MV-4-11 (cell line): Measurements from ENCODE around the gene FGD5.

Experiments
- DNase-seq: peaks from one replicate; lab custom pipeline; 2025; lab: John Stamatoyannopoulos, UW

The FGD5 gene

DNA sequence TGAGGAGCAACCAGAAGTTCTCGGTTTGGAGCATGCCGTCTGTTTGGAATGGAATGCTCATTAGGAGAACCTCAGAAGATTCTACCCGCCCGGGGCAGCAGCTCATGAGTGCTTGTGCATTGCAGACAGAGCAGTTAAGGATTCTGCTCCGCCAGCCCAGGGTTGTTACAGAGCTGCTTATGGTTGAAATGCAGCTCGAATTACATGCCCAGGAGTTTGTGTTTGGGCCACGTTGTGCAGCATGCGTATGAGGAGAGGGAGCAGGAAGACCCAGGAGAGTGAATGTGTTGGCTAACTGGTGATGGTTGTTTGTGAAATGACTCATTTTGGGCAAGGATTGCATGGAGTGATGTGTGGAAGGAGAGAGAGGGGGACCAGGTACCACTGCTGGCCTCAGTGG is 9.0 kb downstream of the FGD5 start:
- no peak for DNase-seq

- DNase-seq = no peak
These were observed 11.0 kb downstream of the FGD5 start for GRCh38 chr3:14829811-14830210.

DNA sequence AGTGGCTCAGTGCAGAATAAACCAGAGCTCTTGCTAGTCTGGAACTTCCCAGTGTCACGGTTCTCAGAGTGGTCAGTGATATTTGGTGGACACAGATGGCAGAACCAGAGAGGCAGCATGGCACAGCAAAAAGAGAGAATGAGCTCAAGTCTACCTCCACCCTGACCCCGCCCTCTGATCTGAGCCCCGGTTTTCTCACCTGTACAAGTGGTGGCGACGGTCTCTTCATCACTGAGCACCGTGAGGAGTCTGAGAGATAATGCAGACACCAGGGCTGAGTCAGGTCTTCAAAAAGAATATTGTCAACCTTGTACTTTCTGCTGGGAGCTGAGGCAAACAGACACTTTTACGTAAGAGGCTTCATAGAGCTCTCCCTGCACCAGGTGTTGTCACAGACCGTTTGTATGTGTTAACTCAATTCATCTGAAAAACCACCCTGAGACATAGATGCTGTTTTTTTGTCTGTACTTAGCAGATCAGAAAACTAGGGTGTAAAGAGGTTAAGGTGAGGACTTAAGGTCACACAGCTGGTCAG is 13.2 kb downstream of the FGD5 start:
- no peak for DNase-seq

GRCh38 chr3:14832975-14833722 is 14.4 kb downstream of the FGD5 start:
- no peak for DNase-seq

DNA sequence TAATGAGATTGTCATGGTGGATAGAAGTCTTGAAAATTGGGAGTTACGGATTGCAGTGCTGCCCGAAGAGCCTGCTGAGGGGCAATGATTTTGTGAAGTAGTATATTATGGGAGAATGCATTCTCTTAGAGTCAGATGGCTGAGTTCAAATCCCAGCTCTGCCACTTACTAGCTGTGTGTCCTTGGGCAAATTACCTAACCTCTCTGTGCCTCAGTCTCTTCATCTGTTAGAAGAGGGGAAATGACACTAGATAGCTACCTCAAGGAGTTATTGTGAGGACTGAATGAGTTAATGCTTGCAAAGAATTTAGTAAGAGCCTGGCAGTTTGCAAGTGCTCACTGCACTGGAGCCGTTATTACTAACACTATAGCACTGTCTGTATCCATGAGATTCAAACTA is 15.4 kb downstream of the FGD5 start:
- DNase-seq = no peak

- DNase-seq = no peak
These were observed 16.2 kb downstream of the FGD5 start for GRCh38 chr3:14834807-14835466.

- DNase-seq = no peak
These were observed 17.3 kb downstream of the FGD5 start for GRCh38 chr3:14836049-14836468.

DNA sequence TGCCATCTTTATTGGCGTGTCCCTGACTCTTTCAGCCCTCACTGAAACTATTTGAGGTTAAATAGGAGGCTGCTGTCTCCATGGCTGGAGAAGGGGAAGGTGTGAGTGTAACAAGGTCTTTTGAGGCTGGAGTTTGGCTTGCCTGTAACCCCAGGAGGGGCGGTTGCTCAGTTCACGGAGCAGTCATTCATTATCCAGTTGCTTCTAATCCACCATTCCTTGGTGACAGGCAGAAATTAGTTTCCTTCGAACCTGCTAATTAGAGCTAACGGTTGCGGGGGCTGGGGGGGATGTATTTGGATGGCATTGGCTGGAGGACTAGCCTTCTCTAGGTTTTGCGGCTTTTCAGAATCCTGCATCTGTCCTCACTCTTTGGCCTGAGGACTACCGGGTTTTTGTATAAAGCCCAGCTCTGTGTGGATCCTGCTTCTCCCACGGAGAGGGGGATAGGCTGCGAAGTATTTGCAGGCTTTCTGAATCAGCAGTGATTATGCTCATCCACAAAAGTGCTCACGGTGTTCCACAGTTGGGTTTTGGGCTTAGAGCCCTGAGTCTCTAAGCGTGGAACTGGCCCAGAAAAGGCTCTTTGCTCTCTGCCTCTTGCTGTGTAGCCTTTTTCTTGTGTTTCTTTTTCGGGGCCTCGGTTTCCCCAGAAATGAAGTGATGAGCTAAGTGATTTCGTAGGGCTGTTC is 18.6 kb downstream of the FGD5 start:
- no peak for DNase-seq

DNA sequence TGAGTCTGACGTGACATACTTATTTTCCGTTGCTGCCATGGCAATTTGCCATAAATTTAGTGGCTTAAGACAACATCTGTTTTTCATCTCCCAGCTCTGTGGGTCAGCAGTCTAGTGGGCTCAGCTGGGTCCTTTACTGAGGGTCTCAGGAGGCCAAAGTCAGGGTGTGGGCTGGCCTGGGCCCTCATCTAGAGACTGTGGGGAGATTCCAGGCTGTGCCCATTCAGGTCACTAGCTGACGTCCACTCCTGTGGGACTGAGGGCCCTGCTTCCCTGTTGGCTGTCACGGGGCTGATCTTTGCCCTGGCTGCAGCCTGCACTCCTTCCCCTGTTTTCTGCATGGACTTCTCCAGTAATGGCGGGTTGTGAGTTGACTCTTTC is 19.1 kb downstream of the FGD5 start:
- no peak for DNase-seq

- DNase-seq = no peak
These were observed 20.5 kb downstream of the FGD5 start for GRCh38 chr3:14839236-14839635.

- no peak for DNase-seq
These were observed 23.1 kb downstream of the FGD5 start for GRCh38 chr3:14841836-14842235.

GRCh38 chr3:14842277-14842676 is 23.5 kb downstream of the FGD5 start:
- no peak for DNase-seq

- DNase-seq = no peak
These were observed 24.6 kb downstream of the FGD5 start for GRCh38 chr3:14843321-14843720.

GRCh38 chr3:14844386-14845170 is 25.8 kb downstream of the FGD5 start:
- DNase-seq = no peak

DNA sequence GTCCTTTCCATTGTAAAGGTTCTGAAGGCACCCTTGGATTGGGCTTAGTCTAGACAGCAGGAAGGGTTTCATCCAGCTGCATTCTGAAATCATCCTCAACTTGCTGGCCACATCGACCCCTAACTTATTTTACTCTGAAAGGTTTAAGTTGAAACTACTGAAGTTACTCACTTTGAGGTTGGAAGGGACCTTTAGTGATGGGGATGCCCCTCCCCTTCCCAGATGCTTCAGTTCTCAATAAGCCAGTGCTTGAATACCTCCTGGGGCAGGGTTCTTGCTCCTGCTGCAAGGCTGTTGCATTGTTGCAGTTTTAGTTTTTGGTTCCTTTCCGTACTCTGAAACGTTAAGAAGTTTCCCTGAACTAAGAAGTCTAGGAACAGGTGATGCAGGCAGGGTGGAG is 26.4 kb downstream of the FGD5 start:
- DNase-seq = no peak

DNA sequence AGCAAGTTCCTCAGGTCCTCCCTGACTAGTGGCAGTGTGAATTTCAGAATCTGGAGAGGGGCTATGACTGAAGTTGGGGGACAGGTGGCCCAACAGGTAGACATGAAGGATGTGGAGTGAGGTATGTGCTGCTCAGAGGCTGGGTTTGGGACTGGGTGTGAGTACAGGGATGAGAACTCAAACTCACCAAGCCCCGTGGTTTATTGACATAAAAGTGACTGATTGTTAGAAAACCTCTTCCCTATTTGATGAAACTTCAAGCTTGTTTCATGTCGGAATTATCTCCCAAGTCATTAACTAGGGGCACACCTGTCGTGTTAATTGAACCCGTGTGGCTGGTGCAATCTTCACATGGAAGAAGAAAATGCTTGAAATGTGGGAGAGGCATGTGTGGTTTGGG is 27.1 kb downstream of the FGD5 start:
- no peak for DNase-seq

- no peak for DNase-seq
These were observed 27.6 kb downstream of the FGD5 start for GRCh38 chr3:14846226-14846880.

- no peak for DNase-seq
These were observed 29.1 kb downstream of the FGD5 start for GRCh38 chr3:14847613-14848541.

DNA sequence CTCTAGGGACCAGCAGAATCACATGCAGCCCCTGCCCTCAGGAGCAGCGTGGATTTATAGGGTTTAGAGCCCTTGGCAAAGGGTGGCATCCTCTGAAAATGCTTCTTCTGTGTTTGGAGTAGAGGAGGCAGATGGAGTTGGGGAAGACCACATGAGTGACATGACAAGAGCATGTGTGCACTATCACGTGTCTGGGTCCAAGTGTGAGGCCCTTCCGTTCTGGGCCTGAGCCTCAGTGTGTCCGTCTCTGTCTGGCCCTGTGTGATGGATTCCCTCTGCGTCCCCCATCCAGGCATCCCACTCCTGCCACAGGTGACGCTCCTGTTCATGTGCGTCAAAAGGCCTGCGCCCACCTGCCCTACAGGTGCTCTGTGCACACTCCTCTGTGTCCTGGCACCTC is 30.1 kb downstream of the FGD5 start:
- no peak for DNase-seq

- no peak for DNase-seq
These were observed 31.0 kb downstream of the FGD5 start for GRCh38 chr3:14849638-14850230.
